GM23248 (cell line): ENCODE measurements around the gene ZNF346. TPM values are rescaled to one million over a fixed set of nuclear protein-coding genes. Genes with fewer than 3 reads are reported as not detected.

ENCODE experiments used
- DNase-seq: peaks from one replicate; pipeline ENCODE4 v3.0.0-alpha.2; 2015
- H2AFZ ChIP-seq: fragments of 200-600 bp; sonication (generic); 2 replicates; pipeline ENCODE4 v1.6.1; 2016; ENCODE audit warnings: antibody characterized with exemption
- H3F3A ChIP-seq: fragments of 200-600 bp; sonication (generic); 2 replicates; pipeline ENCODE4 v1.6.1; 2016; ENCODE audit warnings: mild to moderate bottlenecking, antibody characterized with exemption, mixed run types; ENCODE audit not compliant: insufficient read depth
- H3K27ac ChIP-seq: fragments of 200-600 bp; sonication (generic); 2 replicates; pipeline ENCODE4 v1.5.1; 2016; ENCODE audit warnings: mild to moderate bottlenecking
- H3K27me3 ChIP-seq: fragments of 200-600 bp; sonication (generic); replicated peaks from 2 replicates; pipeline ENCODE4 v1.6.1; 2016; ENCODE audit warnings: mild to moderate bottlenecking; ENCODE audit not compliant: insufficient read depth
- H3K36me3 ChIP-seq: fragments of 200-600 bp; sonication (generic); 2 replicates; pipeline ENCODE4 v1.6.1; 2016; ENCODE audit warnings: low read depth, mild to moderate bottlenecking
- H3K4me1 ChIP-seq: fragments of 200-600 bp; sonication (generic); 2 replicates; pipeline ENCODE4 v1.6.1; 2016; ENCODE audit warnings: mild to moderate bottlenecking; ENCODE audit not compliant: insufficient read depth
- H3K4me2 ChIP-seq: fragments of 200-600 bp; sonication (generic); one replicate; pipeline ENCODE4 v1.6.1; 2016; ENCODE audit warnings: mild to moderate bottlenecking; ENCODE audit not compliant: unreplicated experiment
- H3K4me3 ChIP-seq: fragments of 200-600 bp; sonication (generic); 2 replicates; pipeline ENCODE4 v1.5.1; 2016; ENCODE audit warnings: mild to moderate bottlenecking
- H3K79me2 ChIP-seq: fragments of 200-600 bp; sonication (generic); 2 replicates; pipeline ENCODE4 v1.6.1; 2016; ENCODE audit warnings: mild to moderate bottlenecking; ENCODE audit not compliant: insufficient read depth
- H3K9ac ChIP-seq: fragments of 200-600 bp; sonication (generic); 2 replicates; pipeline ENCODE4 v1.6.1; 2016; ENCODE audit warnings: mild to moderate bottlenecking
- H3K9me2 ChIP-seq: fragments of 200-600 bp; sonication (generic); 2 replicates; pipeline ENCODE4 v1.6.1; 2016; ENCODE audit warnings: mixed run types, mild to moderate bottlenecking, moderate library complexity; ENCODE audit not compliant: insufficient read depth
- H3K9me3 ChIP-seq: fragments of 200-600 bp; sonication (generic); one replicate; pipeline ENCODE4 v1.6.1; 2017; ENCODE audit warnings: low read depth
- H4K20me1 ChIP-seq: fragments of 200-600 bp; sonication (generic); 2 replicates; pipeline ENCODE4 v1.6.0; 2016; ENCODE audit not compliant: insufficient read depth
- EZH2 ChIP-seq: fragments of 200-600 bp; sonication (generic); IDR thresholded peaks from 2 replicates; pipeline ENCODE4 v1.6.1; 2018; ENCODE audit warnings: antibody characterized with exemption, mild to moderate bottlenecking; ENCODE audit not compliant: insufficient read depth, poor library complexity, severe bottlenecking
- EZH2phosphoT487 ChIP-seq: fragments of 200-600 bp; sonication (generic); IDR thresholded peaks from 2 replicates; pipeline ENCODE4 v1.6.1; 2018; ENCODE audit warnings: antibody characterized with exemption, moderate library complexity, mild to moderate bottlenecking, low read depth; ENCODE audit not compliant: insufficient read depth
- WGBS, 2 experiments: methylation state at CpG; one replicate each; pipeline ENCODE4 v1.1.6; 2015 to 2017; ENCODE audit warnings: low lambda C conversion rate in 2 of 2, low coverage in 1 of 2; ENCODE audit errors: missing lambda C conversion rate in 2 of 2; 5-methylcytosine and 5-hydroxymethylcytosine counted together
- in situ Hi-C: fragments of 300-500 bp; cut with MboI; formaldehyde crosslinking; loops from 2 replicates; pipeline ENCODE4 v1.15.0; 2020
- polyA plus RNA-seq: library from polyadenylated mRNA; unstranded; fragments of >200 nt; fragmentation: Nextera tagmentation; extraction: Ambion mirVana; gene quantifications from 2 replicates; pipeline ENCODE4 v1.2.1, GENCODE V29; 2016
- total RNA-seq: library from RNA; depleted of rRNA; stranded (reverse); fragments of >200 nt; shearing (Covaris generic); gene quantifications from 2 replicates; pipeline ENCODE4 v1.2.3, GENCODE V29; 2014

The ZNF346 gene
- total and polyA plus RNA-seq, 2 experiments from 2014 or later, result 13.5 to 14.8 TPM

- H3K9me2 ChIP-seq, result no peaks in the 10 kb centered on the region
- no peak overlapping the region for H2AFZ ChIP-seq
- H3K4me2 ChIP-seq, result no peak overlapping the region
- no peak overlapping the region for H3K4me3 ChIP-seq
- no peak overlapping the region for H3K27ac ChIP-seq
- no peaks in the 10 kb centered on the region for H3K9me3 ChIP-seq
- peaks cover 13% of the 10 kb centered on the region for H3K27me3 ChIP-seq
- 58 to 73% methylated on average over 5 of the region's 5 CpGs for WGBS, 2 experiments
- no peaks in the 10 kb centered on the region for H3K79me2 ChIP-seq
- H3K36me3 ChIP-seq, result no peaks in the 10 kb centered on the region
- no peak for DNase-seq
- H3K9ac ChIP-seq, result no peak overlapping the region
- H4K20me1 ChIP-seq, result no peaks in the 10 kb centered on the region
- TF ChIP-seq EZH2, result no peak
- TF ChIP-seq EZH2phosphoT487, result no peak
- no peaks in the 10 kb centered on the region for H3F3A ChIP-seq
- in situ Hi-C loops, result no loop called here
- H3K4me1 ChIP-seq, result no peaks in the 10 kb centered on the region
These were observed 57.8 kb downstream of the ZNF346 start for GRCh38 chr5:177080265-177080664.

DNA sequence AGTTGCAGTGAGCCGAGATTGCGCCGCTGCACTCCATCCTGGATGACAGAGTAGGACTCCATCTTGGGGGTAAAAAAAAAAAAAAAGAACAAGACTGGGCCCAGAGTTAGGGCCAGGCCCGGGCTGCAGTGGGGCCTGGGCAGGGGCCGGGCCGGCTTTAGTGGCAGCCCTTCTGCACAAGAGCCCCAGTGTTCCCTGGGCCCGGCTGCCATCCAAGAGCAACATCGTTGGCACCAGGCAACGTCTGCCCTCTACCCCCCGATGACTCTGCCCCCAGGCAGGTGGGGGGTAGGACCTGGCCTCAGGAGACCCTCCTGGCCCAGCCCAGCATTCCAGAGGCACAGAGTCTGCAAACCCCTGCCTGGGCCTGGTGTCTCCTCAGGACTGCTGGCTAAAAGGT, 59.4 kb downstream of the ZNF346 start:
- no peak for TF ChIP-seq EZH2phosphoT487
- in situ Hi-C loops, result no loop called here
- no peaks in the 10 kb centered on the region for H3K36me3 ChIP-seq

DNA sequence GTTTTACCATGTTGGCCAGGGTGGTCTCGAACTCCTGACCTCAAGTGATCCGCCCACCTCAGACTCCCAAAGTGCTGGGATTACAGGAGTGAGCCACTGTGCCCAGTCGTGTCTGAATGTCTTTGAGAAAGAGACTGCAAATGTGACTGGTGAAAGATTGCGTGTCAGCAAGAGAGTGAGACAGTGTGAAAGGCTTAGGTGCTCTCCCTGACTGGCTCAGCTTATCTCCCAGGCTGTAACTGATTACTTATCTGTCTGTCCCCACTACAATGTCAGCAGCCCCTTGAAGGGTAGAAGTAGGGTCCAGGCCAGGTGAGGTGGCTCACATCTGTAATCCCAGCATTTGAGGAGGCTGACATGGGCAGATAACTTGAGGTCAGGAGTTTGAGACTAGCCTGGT, 60.9 kb downstream of the ZNF346 start:
- H2AFZ ChIP-seq, result no peak overlapping the region
- H3K9me3 ChIP-seq, result no peaks in the 10 kb centered on the region
- no peak overlapping the region for H3K9ac ChIP-seq
- 59 to 68% methylated on average over 4 of the region's 4 CpGs for WGBS, 2 experiments
- TF ChIP-seq EZH2 (no peak), EZH2phosphoT487 (no peak)
- in situ Hi-C loops, result no loop called here
- H3F3A ChIP-seq, result peaks cover 7% of the 10 kb centered on the region; the same call in 1 of the 2 replicates
- no peak overlapping the region for H3K27ac ChIP-seq
- no peak overlapping the region for H3K4me3 ChIP-seq
- H3K4me2 ChIP-seq, result no peak overlapping the region
- H4K20me1 ChIP-seq, result no peaks in the 10 kb centered on the region
- DNase-seq, result no peak
- no peaks in the 10 kb centered on the region for H3K79me2 ChIP-seq
- H3K27me3 ChIP-seq, result peaks cover 15% of the 10 kb centered on the region
- H3K9me2 ChIP-seq, result no peaks in the 10 kb centered on the region
- no peaks in the 10 kb centered on the region for H3K4me1 ChIP-seq
- no peaks in the 10 kb centered on the region for H3K36me3 ChIP-seq

More for the DNA sequence above, 59.4 kb downstream of the ZNF346 start:
- no peak overlapping the region for H3K4me3 ChIP-seq
- H3F3A ChIP-seq, result peaks cover 7% of the 10 kb centered on the region; the same call in 1 of the 2 replicates
- H3K27ac ChIP-seq, result no peak overlapping the region
- no peak overlapping the region for H3K4me2 ChIP-seq
- H2AFZ ChIP-seq, result no peak overlapping the region
- 74 to 81% methylated on average over 8 to 9 of the region's 10 CpGs for WGBS, 2 experiments
- no peak overlapping the region for H3K9ac ChIP-seq
- no peaks in the 10 kb centered on the region for H4K20me1 ChIP-seq
- no peaks in the 10 kb centered on the region for H3K9me3 ChIP-seq
- H3K9me2 ChIP-seq, result no peaks in the 10 kb centered on the region
- peaks cover 13% of the 10 kb centered on the region for H3K27me3 ChIP-seq
- no peaks in the 10 kb centered on the region for H3K4me1 ChIP-seq
- H3K79me2 ChIP-seq, result no peaks in the 10 kb centered on the region
- DNase-seq, result no peak

DNA sequence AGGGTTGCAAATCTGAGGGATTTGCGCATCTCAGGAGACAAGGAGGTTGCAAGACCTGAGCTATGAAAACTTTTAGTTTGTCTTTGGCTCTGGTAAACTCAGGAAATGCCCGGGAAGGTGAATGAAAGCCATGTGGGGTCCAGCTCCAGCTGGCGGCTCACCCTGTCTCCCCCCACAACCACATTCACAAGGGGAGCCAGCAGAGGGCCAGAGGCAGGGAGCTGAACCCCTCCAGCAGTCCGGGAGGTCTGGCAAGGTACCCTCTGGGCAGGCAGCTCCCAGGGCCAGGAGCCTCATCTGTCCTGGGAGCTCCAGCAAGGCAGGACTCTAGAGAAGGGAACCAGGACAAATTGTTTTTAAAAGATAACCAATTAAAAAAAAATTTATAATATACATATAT, 61.7 kb downstream of the ZNF346 start:
- Histone ChIP-seq H3K27me3 (peaks cover 15% of the 10 kb centered on the region), H4K20me1 (no peaks in the 10 kb centered on the region), H3K9me2 (no peaks in the 10 kb centered on the region), H3K4me2 (no peak overlapping the region), H3K36me3 (no peaks in the 10 kb centered on the region), H3K4me1 (no peaks in the 10 kb centered on the region), H3K4me3 (no peak overlapping the region), H2AFZ (no peak overlapping the region), H3F3A (peaks cover 7% of the 10 kb centered on the region; the same call in 1 of the 2 replicates), H3K9ac (no peak overlapping the region), H3K79me2 (no peaks in the 10 kb centered on the region), H3K27ac (no peak overlapping the region), H3K9me3 (no peaks in the 10 kb centered on the region)
- WGBS, 2 experiments, result 25 to 27% methylated on average over 4 of the region's 4 CpGs
- in situ Hi-C loops, result no loop called here
- DNase-seq, result no peak
- TF ChIP-seq EZH2, result no peak
- TF ChIP-seq EZH2phosphoT487, result no peak
